Activated naive CD4-positive, alpha-beta T cell treated with anti-CD3 and anti-CD28 coated beads, Interleukin-2, amount 10 ng/mL, durations not matched to agents 7 days and 5 days (primary cell): ENCODE results near the gene MYO1G.
A peak's percentile ranks its signal among the peaks of the same experiment; 100 is the strongest.
"Not testable (repeated sequence)": the region's sequence is repeated elsewhere in the genome, so short reads cannot be mapped to it uniquely, and the experiment has no call there.

Experiments used
- CTCF ChIA-PET: fragments of 350-600 bp; sonication (Branson Sonifier 250); formaldehyde crosslinking; loops from one replicate; lab custom pipeline; 2021; ENCODE audit warnings: antibody characterized with exemption; lab: Charles Lee
- DNase-seq: peaks from one replicate; pipeline ENCODE4 v3.0.0-alpha.2; 2020
- H3K27ac Mint-ChIP-seq: one replicate; pipeline ENCODE4 v1.8.0; 2021; ENCODE audit warnings: mild to moderate bottlenecking, moderate library complexity, mixed read lengths
- H3K27me3 Mint-ChIP-seq: one replicate; pipeline ENCODE4 v1.8.0; 2021; ENCODE audit warnings: mild to moderate bottlenecking, mixed read lengths
- H3K36me3 Mint-ChIP-seq: one replicate; pipeline ENCODE4 v1.8.0; 2021; ENCODE audit warnings: mixed read lengths
- H3K4me1 Mint-ChIP-seq: one replicate; pipeline ENCODE4 v1.8.0; 2021; ENCODE audit warnings: mixed read lengths
- H3K4me3 Mint-ChIP-seq: one replicate; pipeline ENCODE4 v1.8.0; 2021; ENCODE audit warnings: mild to moderate bottlenecking, moderate library complexity, mixed read lengths
- H3K9me3 Mint-ChIP-seq: one replicate; pipeline ENCODE4 v1.8.0; 2021; ENCODE audit warnings: mixed read lengths

The MYO1G gene

DNA sequence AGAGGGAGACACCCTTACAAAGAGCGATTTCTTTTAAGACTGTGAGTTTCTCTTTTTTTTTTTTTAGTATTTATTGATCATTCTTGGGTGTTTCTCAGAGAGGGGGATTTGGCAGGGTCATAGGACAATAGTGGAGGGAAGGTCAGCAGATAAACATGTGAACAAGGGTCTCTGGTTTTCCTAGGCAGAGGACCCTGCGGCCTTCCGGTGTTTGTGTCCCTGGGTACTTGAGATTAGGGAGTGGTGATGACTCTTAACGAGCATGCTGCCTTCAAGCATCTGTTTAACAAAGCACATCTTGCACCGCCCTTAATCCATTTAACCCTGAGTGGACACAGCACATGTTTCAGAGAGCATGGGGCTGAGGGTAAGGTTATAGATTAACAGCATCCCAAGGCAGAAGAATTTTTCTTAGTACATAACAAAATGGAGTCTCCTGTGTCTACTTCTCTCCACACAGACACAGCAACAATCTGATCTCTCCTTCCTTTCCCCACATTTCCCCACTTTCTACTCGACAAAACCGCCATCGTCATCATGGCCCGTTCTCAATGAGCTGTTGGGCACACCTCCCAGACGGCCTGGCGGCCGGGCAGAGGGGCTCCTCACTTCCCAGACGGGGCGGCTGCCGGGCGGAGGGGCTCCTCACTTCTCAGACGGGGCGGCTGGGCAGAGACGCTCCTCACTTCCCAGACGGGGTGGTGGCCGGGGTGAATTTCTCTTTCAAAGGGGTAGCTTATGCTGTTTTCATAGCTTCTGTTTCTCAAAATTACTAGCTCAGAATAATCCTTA, 13.4 kb upstream of the MYO1G start:
- peaks cover 50% of the 10 kb centered on the region for H3K4me1 Mint-ChIP-seq
- H3K27ac Mint-ChIP-seq, H3K27me3 Mint-ChIP-seq: not testable (repeated sequence)

DNA sequence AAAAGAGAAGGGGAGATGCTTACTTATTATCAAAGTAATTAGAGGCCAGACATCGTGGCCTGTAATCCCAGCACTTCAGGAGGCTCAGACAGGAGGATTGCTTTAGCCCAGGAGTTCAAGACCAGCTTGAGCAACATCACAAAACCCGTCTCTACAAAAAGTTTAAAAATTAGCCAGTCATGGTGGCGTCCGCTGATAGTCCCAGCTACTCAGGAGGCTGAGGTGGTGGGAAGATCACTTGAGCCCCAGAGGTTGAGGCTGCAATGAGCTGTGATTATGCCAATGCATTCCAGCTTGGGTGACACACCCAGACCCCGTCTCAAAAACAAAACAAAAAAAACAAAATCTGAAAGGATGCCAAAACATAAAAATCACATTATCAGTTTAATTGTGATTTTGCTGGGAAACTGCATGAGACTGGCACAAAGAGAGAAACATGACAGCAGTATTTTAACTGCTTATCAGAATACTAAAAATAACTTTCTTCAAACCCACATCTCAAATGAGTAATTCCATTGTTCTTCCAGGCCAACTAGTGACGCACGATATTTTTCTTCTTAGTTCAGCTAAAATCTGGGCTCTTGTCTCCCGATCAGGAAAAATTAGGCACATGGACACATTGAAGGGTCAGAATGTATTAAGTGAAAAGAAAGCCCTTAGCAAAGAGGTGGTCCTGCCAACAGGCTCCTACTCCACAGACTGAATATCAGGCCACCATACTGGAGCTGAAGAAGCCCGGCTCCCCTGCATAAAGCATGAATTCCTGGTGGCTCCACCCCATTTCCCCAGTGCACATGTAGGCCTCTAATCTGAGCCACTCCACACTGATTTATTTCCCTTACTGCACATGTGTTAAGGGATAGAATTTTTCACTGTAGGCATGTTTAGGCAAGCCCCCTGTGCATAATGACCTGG, 11.6 kb upstream of the MYO1G start:
- Mint-ChIP-seq H3K9me3 (no peaks in the 10 kb centered on the region), H3K27me3 (peaks cover 3% of the 10 kb centered on the region), H3K4me1 (peaks cover 49% of the 10 kb centered on the region), H3K4me3 (no peak overlapping the region), H3K27ac (no peak overlapping the region), H3K36me3 (peaks cover 20% of the 10 kb centered on the region)
- DNase-seq: no peak
- CTCF ChIA-PET: interaction anchor here (2.7 kb wide), 1 partner anchor 17 kb away, joined by 10 read pairs; no protein-coding TSS in a partner anchor

More for the DNA sequence above, 13.4 kb upstream of the MYO1G start:
- CTCF ChIA-PET, H3K36me3 Mint-ChIP-seq, H3K9me3 Mint-ChIP-seq, DNase-seq, H3K4me3 Mint-ChIP-seq: not testable (repeated sequence)

DNA sequence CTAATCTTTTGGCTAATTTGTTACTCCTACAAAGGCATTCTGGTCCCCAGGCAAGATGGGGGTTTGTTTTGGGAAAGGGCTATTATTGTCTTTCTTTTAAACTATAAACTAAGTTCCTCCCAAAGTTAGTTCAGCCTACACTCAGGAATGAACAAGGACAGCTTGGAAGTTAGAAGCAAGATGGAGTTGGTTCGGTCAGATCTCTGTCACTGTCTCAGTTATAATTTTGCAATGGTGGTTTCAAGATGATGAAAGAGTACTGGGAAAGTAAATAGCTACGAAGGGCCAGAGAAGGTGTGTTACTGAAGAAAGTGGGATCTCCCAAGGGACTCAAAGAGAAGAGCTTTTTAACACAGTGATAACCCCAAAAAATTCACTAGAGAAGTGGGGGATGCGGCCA, 10.3 kb upstream of the MYO1G start:
- H3K4me3 Mint-ChIP-seq: no peak overlapping the region
- CTCF ChIA-PET: interaction anchor here (0.6 to 2.7 kb wide), 3 partner anchors 9 to 147 kb away, joined by 3 to 10 read pairs (median 5); no protein-coding TSS in a partner anchor
- no peak overlapping the region for H3K27ac Mint-ChIP-seq
- no peak for DNase-seq
- H3K9me3 Mint-ChIP-seq: no peaks in the 10 kb centered on the region
- H3K36me3 Mint-ChIP-seq: peaks cover 31% of the 10 kb centered on the region
- peaks cover 3% of the 10 kb centered on the region for H3K27me3 Mint-ChIP-seq
- peaks cover 49% of the 10 kb centered on the region for H3K4me1 Mint-ChIP-seq

DNA sequence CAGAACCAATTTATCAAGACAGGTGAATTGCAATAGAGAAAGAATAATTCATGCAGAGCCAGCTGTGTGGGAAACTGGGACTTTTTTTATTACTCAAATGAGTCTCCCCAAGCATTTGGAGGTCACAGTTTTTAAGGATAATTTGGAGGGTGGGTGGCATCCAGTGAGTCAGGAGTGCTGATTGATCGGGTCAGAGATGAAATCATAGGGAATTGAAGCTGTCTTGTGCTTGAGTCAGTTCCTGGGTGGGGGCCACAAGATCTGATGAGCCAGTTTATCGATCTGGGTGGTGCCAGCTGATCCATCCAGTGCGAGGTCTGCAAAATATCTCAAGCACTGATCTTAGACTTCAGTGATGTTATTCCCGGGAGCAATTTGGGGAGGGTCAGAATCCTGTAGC, 9.9 kb upstream of the MYO1G start:
- CTCF ChIA-PET: interaction anchor here (1.0 to 2.7 kb wide), 2 partner anchors 9 to 15 kb away, joined by 5 to 10 read pairs; no protein-coding TSS in a partner anchor
- peaks cover 49% of the 10 kb centered on the region for H3K4me1 Mint-ChIP-seq
- no peak for DNase-seq
- peaks cover 3% of the 10 kb centered on the region for H3K27me3 Mint-ChIP-seq
- no peaks in the 10 kb centered on the region for H3K9me3 Mint-ChIP-seq
- no peak overlapping the region for H3K27ac Mint-ChIP-seq
- no peak overlapping the region for H3K4me3 Mint-ChIP-seq
- H3K36me3 Mint-ChIP-seq: peaks cover 35% of the 10 kb centered on the region

DNA sequence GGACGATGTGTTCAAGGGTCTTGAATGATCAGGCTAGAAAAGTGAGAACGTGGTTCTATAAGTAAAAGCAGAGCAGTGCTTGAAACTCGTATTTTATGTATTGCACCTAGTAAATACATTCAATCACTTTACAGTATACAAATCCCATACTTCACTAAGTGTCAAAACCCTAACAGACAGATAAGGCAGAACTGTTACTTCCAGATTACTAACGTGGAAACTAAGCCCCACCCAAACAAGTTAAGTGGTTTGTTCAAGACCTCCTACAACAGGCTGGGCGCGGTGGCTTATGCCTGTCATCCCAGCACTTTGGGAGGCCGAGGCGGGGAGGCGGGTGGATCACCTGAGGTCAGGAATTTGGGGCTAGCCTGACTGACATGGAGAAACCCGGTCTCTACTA, 9.2 kb upstream of the MYO1G start:
- DNase-seq: no peak
- H3K4me3 Mint-ChIP-seq: peak overlapping the region; percentile 94
- no peak overlapping the region for H3K27ac Mint-ChIP-seq
- H3K9me3 Mint-ChIP-seq: no peaks in the 10 kb centered on the region
- peaks cover 41% of the 10 kb centered on the region for H3K36me3 Mint-ChIP-seq
- CTCF ChIA-PET: no interaction called here
- H3K27me3 Mint-ChIP-seq: peaks cover 3% of the 10 kb centered on the region
- peaks cover 53% of the 10 kb centered on the region for H3K4me1 Mint-ChIP-seq

DNA sequence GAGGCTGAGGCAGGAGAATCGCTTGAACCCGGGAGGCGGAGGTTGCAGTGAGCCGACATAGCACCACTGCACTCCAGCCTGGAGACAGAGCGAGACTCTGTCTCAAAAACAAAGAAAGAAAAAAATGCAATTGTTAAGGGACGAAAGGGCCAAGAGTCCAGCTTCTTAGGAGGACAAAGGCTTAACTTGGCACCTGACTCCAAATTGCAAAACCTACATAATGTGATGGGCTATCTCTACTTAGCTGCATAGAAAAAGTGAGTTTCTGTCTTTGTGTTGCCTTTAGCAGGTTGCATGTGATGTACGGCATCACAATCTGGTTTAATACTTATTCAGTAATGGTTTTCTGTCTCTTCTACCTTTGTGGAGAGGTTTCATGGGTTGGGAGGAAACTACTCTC, 8.6 kb upstream of the MYO1G start:
- DNase-seq: no peak
- H3K4me3 Mint-ChIP-seq: peak overlapping the region; percentile 94
- H3K9me3 Mint-ChIP-seq: no peaks in the 10 kb centered on the region
- H3K36me3 Mint-ChIP-seq: peaks cover 41% of the 10 kb centered on the region
- peak overlapping the region; percentile 98 for H3K27ac Mint-ChIP-seq
- H3K27me3 Mint-ChIP-seq: peaks cover 3% of the 10 kb centered on the region
- CTCF ChIA-PET: interaction anchor here (0.5 kb wide), 1 partner anchor 8 kb away, joined by 3 read pairs; the partner anchor contains the start of gene MYO1G
- H3K4me1 Mint-ChIP-seq: peaks cover 55% of the 10 kb centered on the region

DNA sequence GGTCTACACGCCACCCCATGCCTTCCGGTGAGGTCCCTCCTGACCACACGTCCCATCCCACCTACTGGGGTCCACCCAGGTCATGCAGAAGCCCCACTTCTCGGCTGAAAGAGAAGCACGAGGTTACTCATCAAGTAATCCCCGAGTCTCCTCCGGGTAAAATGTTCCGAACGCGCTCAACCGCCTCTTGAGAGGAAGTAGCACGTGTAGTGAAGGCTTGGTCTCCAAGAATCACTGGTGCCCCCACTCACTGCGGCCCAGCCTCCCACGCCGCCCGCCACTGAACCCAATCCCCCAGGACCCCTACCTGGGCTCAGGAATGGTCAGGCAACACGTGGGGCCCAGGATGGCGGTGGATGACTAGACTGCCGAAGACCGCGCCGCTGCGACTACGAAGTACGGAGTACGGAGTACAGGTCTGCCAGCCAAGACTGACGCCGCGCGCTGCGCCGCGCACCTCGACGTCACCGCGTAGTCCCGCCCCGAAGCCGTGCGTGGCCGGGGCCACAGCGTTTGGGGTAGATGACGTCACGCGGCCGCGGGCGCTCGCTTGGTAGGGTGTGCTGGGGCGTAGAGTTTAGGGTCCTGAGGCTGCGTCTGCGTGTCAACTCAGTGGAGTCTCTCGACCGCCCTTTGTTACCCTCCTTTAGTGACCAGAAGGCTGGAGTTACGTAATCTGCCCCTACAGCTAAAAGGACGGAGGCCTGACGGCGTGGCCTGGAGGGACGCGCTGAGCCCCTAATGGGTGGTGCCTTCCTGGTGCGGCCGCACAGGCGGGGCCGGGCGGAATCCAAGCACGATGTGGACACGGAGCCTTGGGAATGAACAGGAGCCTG, 7.6 kb upstream of the MYO1G start:
- peak; percentile 97 for DNase-seq
- Mint-ChIP-seq H3K27me3 (peaks cover 3% of the 10 kb centered on the region), H3K27ac (peak overlapping the region; percentile 98), H3K4me1 (peaks cover 65% of the 10 kb centered on the region), H3K36me3 (peaks cover 48% of the 10 kb centered on the region), H3K4me3 (peak overlapping the region; percentile 94), H3K9me3 (no peaks in the 10 kb centered on the region)
- CTCF ChIA-PET: interaction anchor here (1.0 to 2.5 kb wide), 7 partner anchors 7 to 43 kb away, joined by 3 to 8 read pairs (median 4); no protein-coding TSS in a partner anchor

DNA sequence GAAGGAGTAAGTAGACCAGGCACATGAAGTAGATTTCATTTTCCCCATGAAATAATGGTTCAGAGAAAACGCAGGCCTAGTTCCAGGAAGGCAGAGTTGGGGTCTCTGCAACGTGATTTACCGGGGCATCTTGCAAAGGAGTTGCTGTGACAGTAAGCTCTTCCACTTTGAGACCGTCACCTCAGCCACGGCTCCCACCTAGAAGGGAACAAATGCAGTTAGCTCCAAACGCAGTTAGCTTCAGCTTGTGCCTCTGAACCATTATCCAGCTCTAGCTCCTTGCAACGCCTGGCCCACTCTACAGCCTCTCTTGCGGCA, 7.0 kb upstream of the MYO1G start:
- CTCF ChIA-PET: interaction anchor here (1.0 to 2.5 kb wide), 7 partner anchors 8 to 43 kb away, joined by 3 to 8 read pairs (median 4); no protein-coding TSS in a partner anchor
- Mint-ChIP-seq H3K27me3 (peaks cover 3% of the 10 kb centered on the region), H3K4me3 (peak overlapping the region; percentile 94), H3K36me3 (peaks cover 53% of the 10 kb centered on the region), H3K4me1 (peaks cover 71% of the 10 kb centered on the region), H3K9me3 (no peaks in the 10 kb centered on the region), H3K27ac (peak overlapping the region; percentile 98)
- no peak for DNase-seq

DNA sequence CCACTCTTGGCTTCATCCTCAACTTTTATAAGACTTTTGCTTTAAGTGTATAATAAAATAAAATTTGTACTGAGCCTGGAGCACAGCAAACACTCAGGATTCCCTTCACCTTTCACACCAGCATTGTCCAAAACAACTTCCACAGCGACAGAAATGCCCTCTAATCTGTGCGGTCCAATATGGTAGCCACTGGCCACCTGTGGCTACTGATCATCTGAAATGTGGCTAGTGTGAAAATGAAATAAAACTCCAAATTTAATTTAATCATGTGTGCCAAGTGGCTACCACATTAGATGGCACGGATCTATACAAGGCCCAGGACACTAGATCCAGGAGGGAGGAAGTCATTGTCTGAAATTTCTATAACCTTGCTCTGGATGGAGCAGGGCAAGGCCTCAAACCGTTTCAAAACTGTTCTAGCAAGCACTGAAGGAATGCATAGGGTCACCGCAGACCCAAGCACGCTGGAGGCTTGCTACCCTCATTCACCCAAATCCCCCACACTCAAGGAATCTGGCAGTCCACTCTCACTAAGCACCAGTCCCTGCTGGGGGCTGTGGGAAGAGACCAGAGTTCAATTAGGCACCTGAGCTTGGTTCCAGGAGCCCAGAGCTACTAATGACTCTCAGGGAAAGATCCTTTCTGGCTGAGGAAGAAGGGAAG, 6.3 kb upstream of the MYO1G start:
- Mint-ChIP-seq H3K36me3 (peaks cover 57% of the 10 kb centered on the region), H3K9me3 (no peaks in the 10 kb centered on the region), H3K4me3 (peak overlapping the region; percentile 94), H3K27me3 (peaks cover 3% of the 10 kb centered on the region), H3K4me1 (peaks cover 78% of the 10 kb centered on the region), H3K27ac (peak overlapping the region; percentile 98)
- no peak for DNase-seq
- CTCF ChIA-PET: interaction anchor here (0.6 to 2.5 kb wide), 7 partner anchors 9 to 187 kb away, joined by 3 to 8 read pairs (median 4); no protein-coding TSS in a partner anchor

DNA sequence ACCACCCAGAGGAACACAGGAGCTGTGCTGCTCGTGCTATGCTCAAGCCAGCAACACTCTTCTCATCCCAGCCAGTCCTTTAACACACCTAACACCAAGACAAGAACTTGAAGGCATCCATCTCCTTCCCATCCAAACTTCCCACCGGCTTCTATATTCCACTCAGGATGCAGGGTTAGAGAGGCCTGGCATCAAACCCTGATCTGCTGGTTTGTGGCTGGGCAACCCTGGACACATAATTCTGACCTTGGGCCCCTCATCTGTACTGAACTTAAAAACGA, 5.6 kb upstream of the MYO1G start:
- Mint-ChIP-seq H3K4me1 (peaks cover 85% of the 10 kb centered on the region), H3K27me3 (peaks cover 3% of the 10 kb centered on the region), H3K27ac (peak overlapping the region; percentile 98), H3K36me3 (peaks cover 57% of the 10 kb centered on the region), H3K9me3 (no peaks in the 10 kb centered on the region), H3K4me3 (peak overlapping the region; percentile 94)
- CTCF ChIA-PET: interaction anchor here (0.6 to 3.2 kb wide), 4 partner anchors 11 to 30 kb away, joined by 3 to 27 read pairs (median 6); no protein-coding TSS in a partner anchor
- DNase-seq: no peak

DNA sequence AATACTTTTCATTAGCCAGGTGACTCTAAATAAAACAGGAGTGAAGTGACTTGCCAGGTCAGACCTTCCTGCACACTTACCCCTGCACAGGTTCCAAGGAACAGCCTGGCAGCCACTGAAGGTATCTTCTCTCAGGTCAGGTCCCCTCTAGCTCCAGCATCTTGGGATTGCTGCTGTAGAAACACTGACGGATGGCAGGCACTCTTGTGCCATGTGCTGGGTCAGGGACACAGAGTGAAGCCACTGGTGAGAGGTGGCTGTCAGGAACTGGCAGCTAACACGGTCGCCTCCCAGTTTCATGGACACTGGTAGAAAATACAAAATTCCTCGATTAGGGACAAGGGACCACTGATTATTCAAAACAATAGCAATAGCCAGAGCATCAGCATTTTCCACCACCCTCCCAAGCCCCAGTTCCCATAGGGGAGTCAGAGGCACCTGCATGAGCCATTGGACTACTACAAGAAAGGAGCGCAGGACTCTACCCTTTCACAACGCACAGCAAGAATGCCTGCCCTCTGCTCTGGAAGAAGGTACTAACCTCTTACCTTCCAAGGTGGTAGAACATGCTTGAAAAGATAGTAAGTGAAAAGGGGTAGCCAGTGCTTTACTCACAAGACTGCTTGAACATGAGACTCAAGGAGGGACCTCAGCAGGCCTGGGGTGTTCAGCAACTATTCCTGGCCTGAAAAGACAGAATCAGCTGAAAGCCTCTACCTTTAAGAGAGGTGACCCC, 5.1 kb upstream of the MYO1G start:
- H3K27ac Mint-ChIP-seq: peak overlapping the region; percentile 98
- H3K4me1 Mint-ChIP-seq: peaks cover 87% of the 10 kb centered on the region
- H3K27me3 Mint-ChIP-seq: peaks cover 3% of the 10 kb centered on the region
- no peak for DNase-seq
- H3K36me3 Mint-ChIP-seq: peaks cover 55% of the 10 kb centered on the region
- CTCF ChIA-PET: interaction anchor here (0.6 to 3.2 kb wide), 5 partner anchors 10 to 45 kb away, joined by 3 to 27 read pairs (median 5); no protein-coding TSS in a partner anchor
- H3K9me3 Mint-ChIP-seq: no peaks in the 10 kb centered on the region
- H3K4me3 Mint-ChIP-seq: peak overlapping the region; percentile 94

DNA sequence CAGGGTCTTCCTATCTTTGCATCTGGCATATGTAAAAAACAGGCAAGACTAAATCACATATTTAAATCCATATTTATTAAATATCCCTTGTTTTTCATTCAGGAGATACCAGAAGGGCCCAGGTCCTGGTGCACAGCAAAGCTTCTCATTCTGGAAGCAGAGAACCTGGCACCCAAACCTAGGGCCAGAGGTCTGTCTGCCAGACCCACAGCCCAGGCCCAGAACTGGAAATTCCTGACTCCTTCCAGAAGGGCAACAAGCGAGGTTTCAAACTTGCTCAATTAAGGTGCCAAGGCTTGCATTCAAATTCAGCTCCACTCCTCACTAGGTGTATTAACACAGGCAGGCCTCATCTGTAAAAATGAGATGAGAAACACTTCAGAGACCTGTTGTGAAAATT, 4.2 kb upstream of the MYO1G start:
- peaks cover 3% of the 10 kb centered on the region for H3K27me3 Mint-ChIP-seq
- no peaks in the 10 kb centered on the region for H3K9me3 Mint-ChIP-seq
- H3K36me3 Mint-ChIP-seq: peaks cover 64% of the 10 kb centered on the region
- no peak for DNase-seq
- CTCF ChIA-PET: interaction anchor here (0.6 to 3.2 kb wide), 3 partner anchors 10 to 48 kb away, joined by 3 to 27 read pairs (median 3); partner anchors contain the start of gene CCM2
- H3K27ac Mint-ChIP-seq: peak overlapping the region; percentile 98
- H3K4me3 Mint-ChIP-seq: peak overlapping the region; percentile 94
- peaks cover 86% of the 10 kb centered on the region for H3K4me1 Mint-ChIP-seq
